Upper lobe of left lung (tissue), 4 donors: Measurements from ENCODE around the gene PTPRD.

ENCODE experiments used
- POLR2A ChIP-seq, 4 donors: fragments of 450-650 bp; IDR thresholded peaks; one replicate each; pipeline ENCODE4 v1.5.1; 2016 to 2017; ENCODE audit warnings: antibody characterized with exemption in 4 of 4, mild to moderate bottlenecking in 2 of 4
- POLR2AphosphoS5 ChIP-seq, 2 donors: sonication (generic); formaldehyde crosslinking; IDR thresholded peaks; one replicate each; pipeline ENCODE4 v1.5.1; 2017; ENCODE audit warnings: antibody characterized with exemption in 2 of 2
- TF ChIP-seq, protein P1 (sequence below), 6 experiments: fragments of 450-650 bp in 4 of 6; fragments of 200-600 bp in 2 of 6; sonication (generic) in 2 of 6; IDR thresholded peaks; one replicate each; pipeline ENCODE4 v1.5.1; 2016 to 2019; ENCODE audit warnings: antibody characterized with exemption in 6 of 6

GRCh38 chr9:8492024-8492423, 2120.8 kb downstream of the PTPRD start:
- TF ChIP-seq, protein P1, sequence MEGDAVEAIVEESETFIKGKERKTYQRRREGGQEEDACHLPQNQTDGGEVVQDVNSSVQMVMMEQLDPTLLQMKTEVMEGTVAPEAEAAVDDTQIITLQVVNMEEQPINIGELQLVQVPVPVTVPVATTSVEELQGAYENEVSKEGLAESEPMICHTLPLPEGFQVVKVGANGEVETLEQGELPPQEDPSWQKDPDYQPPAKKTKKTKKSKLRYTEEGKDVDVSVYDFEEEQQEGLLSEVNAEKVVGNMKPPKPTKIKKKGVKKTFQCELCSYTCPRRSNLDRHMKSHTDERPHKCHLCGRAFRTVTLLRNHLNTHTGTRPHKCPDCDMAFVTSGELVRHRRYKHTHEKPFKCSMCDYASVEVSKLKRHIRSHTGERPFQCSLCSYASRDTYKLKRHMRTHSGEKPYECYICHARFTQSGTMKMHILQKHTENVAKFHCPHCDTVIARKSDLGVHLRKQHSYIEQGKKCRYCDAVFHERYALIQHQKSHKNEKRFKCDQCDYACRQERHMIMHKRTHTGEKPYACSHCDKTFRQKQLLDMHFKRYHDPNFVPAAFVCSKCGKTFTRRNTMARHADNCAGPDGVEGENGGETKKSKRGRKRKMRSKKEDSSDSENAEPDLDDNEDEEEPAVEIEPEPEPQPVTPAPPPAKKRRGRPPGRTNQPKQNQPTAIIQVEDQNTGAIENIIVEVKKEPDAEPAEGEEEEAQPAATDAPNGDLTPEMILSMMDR (IDR thresholded peaks at IDR 0.05), result no peak
- TF ChIP-seq POLR2AphosphoS5 (IDR thresholded peaks at IDR 0.05) (no peak), POLR2A (IDR thresholded peaks at IDR 0.05) (no peak)
